NCI-H345 (cell line): Measurements from ENCODE around the gene THRAP3.

ENCODE experiments used
- DNase-seq: peaks from one replicate; lab custom pipeline; 2025; lab: John Stamatoyannopoulos, UW

Gene THRAP3

DNA sequence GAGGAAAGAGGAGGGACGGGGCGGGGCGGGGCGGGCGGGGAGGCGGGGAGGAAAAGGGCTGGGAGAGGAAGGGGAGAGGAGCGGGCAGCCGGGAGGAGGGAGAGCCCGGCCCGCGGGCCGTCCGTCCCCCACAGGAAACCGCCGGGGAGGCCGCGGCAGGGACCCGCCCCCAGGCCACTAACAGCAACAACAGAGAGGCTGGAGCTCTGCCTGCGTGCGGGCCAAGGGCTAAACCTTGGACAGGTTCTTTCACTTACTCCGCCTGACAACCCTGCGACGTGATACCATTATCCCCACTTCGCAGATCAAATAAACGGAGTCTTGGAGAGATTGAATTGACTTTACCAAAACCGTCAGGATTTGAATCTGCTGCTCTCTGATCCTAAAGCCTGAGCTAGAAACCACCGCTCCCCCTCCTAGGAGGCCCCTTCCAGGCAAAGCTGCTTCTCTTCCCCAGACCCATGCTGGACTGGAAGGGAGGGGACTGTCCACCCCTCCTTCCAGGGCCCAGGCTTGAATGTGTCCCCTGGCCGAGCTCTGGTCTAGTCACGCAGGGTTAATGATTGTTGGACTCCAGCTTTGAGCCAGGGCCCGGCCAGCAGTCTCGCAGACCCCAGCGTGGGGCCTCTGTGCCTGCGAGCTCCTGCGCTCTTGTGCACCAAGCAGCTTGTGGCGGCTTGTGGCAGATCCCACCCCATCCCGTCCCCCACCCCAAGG, 99.6 kb downstream of the THRAP3 start, which contains the start of gene EVA1B:
Gene EVA1B, minus strand, starts transcription at position 10 of the 717 bp plus-strand sequence. CDS start 608 bp downstream, outside the sequence.
- peak; percentile 36 for DNase-seq

GRCh38 chr1:36324353-36324703, 100.1 kb downstream of the THRAP3 start:
- DNase-seq: no peak

DNA sequence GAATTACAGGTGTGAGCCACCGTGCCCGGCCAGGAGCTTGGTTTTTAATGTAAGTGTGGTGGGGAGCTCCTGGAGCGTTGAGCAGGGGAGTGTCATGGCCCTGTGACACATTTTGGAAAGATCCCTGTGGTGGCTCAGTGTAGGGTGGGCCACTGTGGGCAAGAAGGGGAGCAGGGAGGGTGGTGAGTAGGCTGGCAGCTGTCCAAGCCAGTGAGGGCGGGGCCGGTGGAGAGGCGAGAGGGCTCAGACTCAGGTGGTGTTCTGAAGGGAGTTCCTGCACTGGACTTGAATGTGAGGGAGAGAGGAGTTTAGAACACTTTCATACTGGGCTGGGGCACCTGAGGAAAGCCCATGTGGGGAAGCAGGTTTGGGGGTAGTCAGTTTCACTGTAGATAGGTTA, 102.3 kb downstream of the THRAP3 start:
- peak; percentile 15 for DNase-seq

DNA sequence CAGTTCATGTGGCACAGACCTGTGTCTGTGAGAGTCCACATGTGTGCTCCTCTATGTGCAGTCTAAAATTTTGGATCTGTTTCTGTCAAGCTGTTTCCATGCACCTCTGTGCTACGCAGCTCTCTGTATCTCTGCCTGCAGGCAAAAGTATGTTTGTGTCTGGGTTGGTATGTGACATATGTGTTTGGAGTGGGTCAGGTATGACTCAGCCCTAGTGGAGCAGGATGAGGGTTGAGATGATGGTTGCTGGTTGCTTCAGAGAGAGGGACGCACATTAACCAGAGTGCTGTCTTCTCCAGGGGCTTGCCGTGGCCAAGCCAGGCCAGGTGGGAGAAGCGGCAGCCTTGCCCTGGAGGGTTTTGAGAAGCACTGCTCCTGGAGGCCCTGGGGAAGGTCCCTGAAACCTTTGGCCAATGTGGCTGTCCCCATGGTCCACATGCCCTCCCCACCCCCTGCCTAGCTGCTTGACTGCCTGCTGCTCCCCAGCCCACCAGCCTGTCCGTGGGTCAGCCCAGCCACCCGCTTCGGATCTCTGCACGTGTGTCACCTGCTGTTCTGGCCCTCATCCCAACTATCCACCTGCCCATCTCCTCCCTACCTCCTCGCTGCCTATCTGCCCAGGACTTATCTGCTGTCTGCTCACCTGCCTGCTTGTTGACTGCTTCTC, 103.3 kb downstream of the THRAP3 start:
- no peak for DNase-seq

DNA sequence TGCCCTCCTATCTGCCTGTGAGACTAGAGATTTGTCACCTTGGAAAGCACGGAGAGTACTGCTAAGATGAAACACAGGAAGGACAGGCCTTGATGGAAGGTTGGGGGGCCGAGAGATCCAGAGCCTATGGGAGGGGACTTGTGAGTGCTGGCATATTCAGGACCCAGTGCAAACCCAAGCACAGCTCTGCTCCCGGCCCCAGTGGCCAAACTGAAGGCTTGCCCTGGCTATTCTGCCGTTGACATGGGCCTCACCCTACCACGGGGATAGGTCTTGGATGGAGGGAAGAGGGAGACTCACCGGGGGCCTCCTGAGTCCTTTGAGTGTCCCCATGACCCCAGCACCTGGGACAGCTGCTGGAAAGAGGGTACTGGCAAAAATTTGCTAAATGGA, 103.8 kb downstream of the THRAP3 start:
- no peak for DNase-seq

- DNase-seq: peak; percentile 42
Observed at GRCh38 chr1:36328713-36329112, 104.5 kb downstream of the THRAP3 start.

DNA sequence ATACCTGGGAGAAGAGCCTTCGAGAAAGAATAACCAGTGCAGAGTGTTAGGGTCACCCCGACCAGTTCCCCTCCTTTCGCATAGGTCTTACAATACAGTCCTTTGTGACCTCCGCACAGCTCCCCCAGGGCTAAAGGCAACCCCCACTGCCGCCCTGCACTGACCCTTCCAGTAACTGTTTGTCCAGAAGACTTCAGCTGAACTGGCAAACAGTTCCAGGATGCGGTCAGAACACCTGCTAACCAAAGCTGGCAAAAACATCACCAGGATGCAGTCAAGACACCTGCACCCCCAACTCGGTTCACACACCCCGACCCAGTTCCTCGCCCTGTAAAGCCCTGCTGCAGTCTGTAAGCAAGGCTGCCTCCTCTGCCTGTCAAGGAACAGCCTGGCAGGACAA, 105.6 kb downstream of the THRAP3 start:
- no peak for DNase-seq

DNA sequence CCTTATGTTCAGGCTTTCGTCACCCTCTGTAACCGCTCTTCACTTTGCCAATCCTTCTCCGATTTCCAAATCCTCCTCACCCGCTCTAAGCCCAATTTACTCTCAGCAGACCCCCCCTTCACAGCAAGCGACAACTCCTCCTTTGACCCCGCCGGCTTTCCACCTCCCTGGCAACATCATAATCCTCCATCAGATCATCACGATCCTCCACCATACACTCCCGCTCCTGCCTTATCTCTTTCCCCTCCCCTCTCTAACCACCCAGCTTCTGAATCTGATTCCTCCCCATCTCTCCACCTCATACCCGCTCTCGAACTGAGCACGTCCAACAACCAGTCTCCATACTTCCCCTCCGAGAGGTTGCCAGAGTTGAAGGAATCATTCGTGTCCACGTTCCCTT, 106.7 kb downstream of the THRAP3 start:
- no peak for DNase-seq

GRCh38 chr1:36337830-36338229, 113.6 kb downstream of the THRAP3 start:
- DNase-seq: no peak

DNA sequence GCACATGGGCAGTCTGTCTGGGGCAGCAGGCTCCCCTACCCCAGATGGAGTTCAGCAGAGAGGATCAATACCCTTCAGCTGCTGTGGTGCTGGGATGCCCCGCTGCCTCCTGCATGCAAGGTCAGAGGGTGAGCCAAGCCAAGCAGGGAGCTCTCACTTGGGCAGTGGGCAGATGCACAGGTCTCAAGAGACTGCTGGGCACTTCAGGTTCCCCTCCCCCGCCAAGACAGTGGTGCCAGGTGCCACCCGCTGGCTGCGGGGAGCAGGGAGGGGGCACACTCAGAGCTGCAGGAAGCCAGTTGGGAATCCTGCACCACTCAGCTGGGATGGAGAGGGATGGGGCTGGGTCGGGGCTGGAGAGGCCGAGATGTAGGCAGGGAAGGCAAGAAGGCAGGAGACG, 115.0 kb downstream of the THRAP3 start:
- no peak for DNase-seq

DNA sequence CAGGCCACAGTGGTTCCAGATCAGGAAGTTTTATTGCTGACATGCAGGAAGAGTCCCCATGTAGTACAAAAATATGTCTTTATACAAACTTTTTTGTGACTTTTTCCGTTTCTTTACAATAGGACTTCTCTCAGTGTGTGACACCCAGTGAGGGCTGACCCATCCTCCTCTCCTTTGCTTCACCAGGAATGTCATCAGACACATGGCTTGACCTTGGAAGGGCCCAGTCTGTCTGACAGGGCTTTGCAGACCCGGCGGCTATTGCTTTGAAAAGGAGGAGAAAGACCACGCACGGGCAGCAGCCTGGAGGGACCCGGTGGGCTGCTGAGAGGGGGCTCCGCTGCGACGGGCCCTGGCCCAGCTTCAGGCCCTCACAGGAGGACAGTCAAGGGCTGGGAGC, 115.4 kb downstream of the THRAP3 start:
- DNase-seq: no peak

- no peak for DNase-seq
Observed at GRCh38 chr1:36341626-36342320, 117.5 kb downstream of the THRAP3 start.

DNA sequence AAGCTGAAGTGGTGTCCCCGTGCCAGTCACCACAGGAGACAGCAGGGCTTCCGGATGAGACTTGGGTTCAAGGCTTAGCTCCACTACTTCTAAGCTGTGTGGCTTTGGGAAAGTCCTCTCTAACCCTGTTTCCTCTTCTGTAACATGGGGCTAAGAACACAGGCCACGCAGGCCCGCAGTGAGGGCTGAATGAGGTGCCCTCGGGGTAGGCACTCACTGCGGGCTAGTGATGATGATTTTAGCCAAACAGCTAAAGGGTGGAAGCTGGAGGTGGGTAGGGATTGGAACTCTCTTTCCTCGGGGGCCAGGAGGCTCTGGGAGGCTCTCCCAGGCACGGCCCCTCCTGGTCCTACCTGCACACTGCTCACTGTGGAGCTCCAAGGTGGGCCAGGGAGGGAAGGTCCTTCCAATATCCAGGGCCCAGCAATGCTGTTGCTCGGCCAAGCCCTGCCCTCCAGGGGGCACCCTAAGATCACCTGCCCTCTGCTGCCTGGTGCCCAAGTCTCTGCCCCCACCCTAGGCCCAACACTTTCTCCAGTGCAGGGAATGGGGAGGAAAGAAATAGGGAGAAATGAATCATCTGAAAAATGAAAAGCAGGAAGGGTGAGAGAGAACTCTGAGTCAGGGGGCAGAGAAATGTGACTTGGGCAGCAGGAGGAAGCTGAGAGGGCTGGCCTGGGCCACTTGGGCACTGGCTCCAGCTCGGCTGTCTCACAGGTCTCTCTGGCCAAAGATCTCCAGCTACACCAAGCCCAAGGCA, 118.4 kb downstream of the THRAP3 start:
- DNase-seq: no peak

GRCh38 chr1:36343651-36344394, 119.6 kb downstream of the THRAP3 start:
- DNase-seq: no peak

- DNase-seq: no peak
Observed at GRCh38 chr1:36344395-36344680, 120.1 kb downstream of the THRAP3 start.

GRCh38 chr1:36345353-36345752, 121.1 kb downstream of the THRAP3 start:
- DNase-seq: no peak

DNA sequence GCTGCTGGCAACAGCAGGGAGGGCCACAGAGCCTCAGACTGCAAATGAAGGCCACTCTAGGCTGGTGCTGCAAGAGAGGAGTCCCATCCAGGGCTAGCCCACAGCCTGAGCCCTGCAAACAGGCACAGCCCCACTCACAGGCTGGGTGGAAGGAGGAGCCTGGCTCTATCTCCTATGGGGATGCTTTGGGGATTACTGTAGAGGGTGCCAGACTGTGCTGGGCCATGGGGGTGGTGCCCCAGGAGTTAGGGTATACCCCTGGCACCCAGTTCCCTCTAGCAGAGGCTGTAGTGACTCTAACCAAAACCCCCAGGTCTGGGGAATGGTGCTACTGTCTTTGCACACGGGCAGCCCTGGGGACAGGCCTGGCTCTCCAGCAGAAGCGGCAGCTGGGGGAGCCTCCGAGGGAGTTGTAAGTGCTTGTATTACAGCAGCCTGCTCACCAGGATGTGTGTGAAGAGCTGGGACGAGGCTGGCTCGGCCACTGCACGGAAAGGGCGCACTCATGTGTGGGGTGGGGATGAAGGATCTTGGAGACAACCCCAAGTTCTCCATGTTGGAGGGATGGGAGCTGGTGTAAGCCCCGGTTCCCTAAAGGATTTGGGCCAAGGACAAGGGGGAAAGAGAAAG, 122.6 kb downstream of the THRAP3 start:
- DNase-seq: no peak

GRCh38 chr1:36349241-36349671, 125.0 kb downstream of the THRAP3 start:
- no peak for DNase-seq

- DNase-seq: no peak
Observed at GRCh38 chr1:36349839-36350238, 125.6 kb downstream of the THRAP3 start.

DNA sequence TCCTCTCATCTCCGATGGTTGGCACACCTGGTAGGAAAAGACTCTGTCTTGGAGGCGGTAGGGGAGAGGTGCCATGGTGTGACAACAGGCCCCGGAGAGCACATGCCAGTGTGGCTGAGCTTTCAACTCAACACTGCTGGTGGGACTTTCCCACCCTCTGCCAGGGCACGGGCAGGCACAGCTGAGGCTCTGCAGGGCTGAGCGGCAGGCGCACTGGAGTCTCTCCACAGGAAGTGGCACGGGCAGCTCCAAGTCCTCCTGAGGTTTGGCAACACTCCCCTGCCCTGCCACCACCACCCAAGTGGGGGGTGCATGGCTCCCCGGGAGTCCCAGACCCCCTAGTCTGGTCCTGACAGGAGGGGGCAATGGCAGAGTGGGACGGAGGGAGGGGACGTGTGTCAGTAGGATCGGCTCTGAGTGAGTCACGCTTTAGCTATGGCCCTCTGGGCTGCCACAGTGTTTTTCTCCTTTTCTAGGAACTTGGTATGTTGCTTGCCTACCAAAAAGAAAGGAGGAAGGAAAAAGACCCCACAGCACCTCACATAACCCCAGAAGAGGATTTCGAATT, 126.5 kb downstream of the THRAP3 start:
- DNase-seq: no peak
